H1 (cell line): Measurements from ENCODE around the gene CMIP. TPM values are rescaled to one million over a fixed set of nuclear protein-coding genes. Genes with fewer than 3 reads are reported as not detected.

Experiments
- CTCF ChIA-PET: fragments of 300-600 bp; sonication (Branson Sonifier 250); formaldehyde crosslinking; loops from one replicate; lab custom pipeline; 2021; ENCODE audit not compliant: partially characterized antibody; lab: Charles Lee
- POLR2A ChIA-PET: fragments of 300-600 bp; sonication (Branson Sonifier 250); formaldehyde crosslinking; loops from one replicate; lab custom pipeline; 2021; ENCODE audit warnings: inconsistent platforms; ENCODE audit not compliant: partially characterized antibody; lab: Charles Lee
- DNase-seq, 2 experiments: peaks; one replicate each; pipeline versions ENCODE4 v3.0.0 to v3.0.0-alpha.2; 2010 to 2022; ENCODE audit warnings: low spot score in 2 of 2, low read depth in 1 of 2, mixed read lengths in 1 of 2
- FAIRE-seq: peaks from 2 replicates; lab custom pipeline; 2011; peaks lifted over from hg19 to GRCh38; lab: Jason Lieb, UNC
- H2AFZ ChIP-seq: 2 replicates; pipeline ENCODE4 v1.8.1; 2012; ENCODE audit warnings: low read length, inconsistent platforms
- H2AK5ac ChIP-seq: 2 replicates; pipeline ENCODE4 v1.6.1; 2013; ENCODE audit warnings: low read depth, low read length
- H2BK120ac ChIP-seq: replicated peaks from 2 replicates; pipeline ENCODE3; 2013; ENCODE audit warnings: low read depth, low read length, inconsistent platforms
- H2BK12ac ChIP-seq: 2 replicates; pipeline ENCODE4 v1.6.1; 2013; ENCODE audit warnings: low read depth, low read length
- H2BK15ac ChIP-seq: 2 replicates; pipeline ENCODE4 v1.6.1; 2013; ENCODE audit warnings: low read length
- H2BK20ac ChIP-seq: 2 replicates; pipeline ENCODE4 v1.6.1; 2013; ENCODE audit warnings: low read length
- H2BK5ac ChIP-seq: 2 replicates; pipeline ENCODE4 v1.6.1; 2013; ENCODE audit warnings: low read depth, low read length
- H3K14ac ChIP-seq: 2 replicates; pipeline ENCODE4 v1.6.1; 2013; ENCODE audit warnings: inconsistent platforms; ENCODE audit not compliant: insufficient read length
- H3K18ac ChIP-seq: 2 replicates; pipeline ENCODE4 v1.6.1; 2013; ENCODE audit warnings: low read length; ENCODE audit errors: extremely low read depth
- H3K23ac ChIP-seq: 2 replicates; pipeline ENCODE4 v1.6.1; 2013; ENCODE audit warnings: inconsistent platforms; ENCODE audit not compliant: insufficient read length
- H3K23me2 ChIP-seq: 2 replicates; pipeline ENCODE4 v1.6.1; 2013; ENCODE audit warnings: low read depth, low read length
- H3K27ac ChIP-seq: 2 replicates; pipeline ENCODE4 v1.6.1; 2011; ENCODE audit warnings: low read depth, low read length, inconsistent platforms
- H3K27me3 ChIP-seq, 4 experiments: replicated peaks in 1 of 4; 1 replicate in 1 of 4; 2 replicates in 3 of 4; pipeline versions ENCODE4 v1.6.1 to v1.8.1; 2011 to 2013; ENCODE audit warnings: low read length in 3 of 4, mild to moderate bottlenecking in 3 of 4, inconsistent platforms in 2 of 4, mixed read lengths in 2 of 4, moderate library complexity in 1 of 4; ENCODE audit not compliant: control insufficient read depth in 3 of 4, insufficient read depth in 3 of 4; ENCODE audit errors: extremely low read depth in 1 of 4
- H3K36me3 ChIP-seq, 4 experiments: 2 replicates each; pipeline versions ENCODE4 v1.6.1 to v1.8.1; 2011 to 2013; ENCODE audit warnings: mild to moderate bottlenecking in 4 of 4, low read length in 3 of 4, moderate library complexity in 2 of 4, control low read depth in 1 of 4, inconsistent platforms in 1 of 4; ENCODE audit not compliant: insufficient read depth in 4 of 4, control insufficient read depth in 2 of 4
- H3K4ac ChIP-seq: replicated peaks from 2 replicates; pipeline ENCODE3; 2013; ENCODE audit warnings: low read length, low read depth, mixed read lengths, inconsistent platforms; ENCODE audit not compliant: insufficient read length
- H3K4me1 ChIP-seq, 4 experiments: replicated peaks in 1 of 4; 1 replicate in 1 of 4; 2 replicates in 3 of 4; pipeline versions ENCODE4 v1.6.1 to v1.8.1; 2011 to 2013; ENCODE audit warnings: low read length in 3 of 4, inconsistent platforms in 2 of 4, mixed read lengths in 1 of 4; ENCODE audit not compliant: insufficient read depth in 4 of 4, control insufficient read depth in 3 of 4
- H3K4me2 ChIP-seq, 2 experiments: 2 replicates each; pipeline versions ENCODE4 v1.6.1 to v1.8.1; 2011 to 2013; ENCODE audit warnings: low read depth in 2 of 2, low read length in 2 of 2, control low read depth in 1 of 2, inconsistent platforms in 1 of 2, mild to moderate bottlenecking in 1 of 2; ENCODE audit not compliant: insufficient read depth in 1 of 2
- H3K4me3 ChIP-seq, 4 experiments: fragments of 200-600, 300-600 bp in 1 of 4; sonication (generic), shearing (Covaris generic), sonication (Bioruptor Twin) in 1 of 4; 2 replicates each; pipeline versions ENCODE4 v1.5.1 to v1.8.1; 2011 to 2016; ENCODE audit warnings: low read length in 4 of 4, low read depth in 3 of 4, control low read depth in 2 of 4, inconsistent platforms in 2 of 4, mild to moderate bottlenecking in 2 of 4, mixed read lengths in 1 of 4, moderate library complexity in 1 of 4; ENCODE audit not compliant: insufficient read depth in 2 of 4; ENCODE audit errors: extremely low read depth in 1 of 4
- H3K56ac ChIP-seq: replicated peaks from 2 replicates; pipeline ENCODE3; 2013; ENCODE audit warnings: low read depth, mild to moderate bottlenecking, mixed read lengths, low read length, inconsistent platforms; ENCODE audit not compliant: insufficient read length
- H3K79me1 ChIP-seq: 2 replicates; pipeline ENCODE4 v1.6.1; 2013; ENCODE audit warnings: low read depth, low read length, control low read depth
- H3K79me2 ChIP-seq, 2 experiments: 2 replicates each; pipeline versions ENCODE4 v1.6.1 to v1.8.1; 2012 to 2013; ENCODE audit warnings: low read length in 2 of 2, mild to moderate bottlenecking in 2 of 2, inconsistent platforms in 1 of 2; ENCODE audit not compliant: insufficient read depth in 2 of 2, control insufficient read depth in 1 of 2
- H3K9ac ChIP-seq, 4 experiments: replicated peaks in 1 of 4; 1 replicate in 1 of 4; 2 replicates in 3 of 4; pipeline versions ENCODE4 v1.6.1 to v1.8.1; 2011 to 2013; ENCODE audit warnings: low read depth in 3 of 4, low read length in 3 of 4, control low read depth in 2 of 4, mild to moderate bottlenecking in 2 of 4, moderate library complexity in 2 of 4, inconsistent platforms in 1 of 4; ENCODE audit errors: extremely low read depth in 1 of 4
- H3K9me3 ChIP-seq, 2 experiments: 2 replicates each; pipeline versions ENCODE4 v1.6.1 to v1.8.1; 2012 to 2013; ENCODE audit warnings: mild to moderate bottlenecking in 2 of 2, moderate library complexity in 2 of 2, control low read depth in 1 of 2, inconsistent platforms in 1 of 2, low read depth in 1 of 2, low read length in 1 of 2, mixed read lengths in 1 of 2; ENCODE audit not compliant: insufficient read depth in 2 of 2
- H4K20me1 ChIP-seq, 2 experiments: replicated peaks in 1 of 2; 2 replicates each; pipeline versions ENCODE3 to v1.8.1; 2011 to 2013; ENCODE audit warnings: inconsistent platforms in 2 of 2, low read length in 2 of 2, mild to moderate bottlenecking in 1 of 2; ENCODE audit not compliant: insufficient read depth in 2 of 2, control insufficient read depth in 1 of 2
- H4K5ac ChIP-seq: 2 replicates; pipeline ENCODE4 v1.6.1; 2013; ENCODE audit warnings: low read length, low read depth, mixed read lengths, inconsistent platforms; ENCODE audit not compliant: insufficient read length
- H4K8ac ChIP-seq: 2 replicates; pipeline ENCODE4 v1.8.0; 2013; ENCODE audit warnings: mild to moderate bottlenecking, moderate library complexity, low read length, inconsistent platforms; ENCODE audit not compliant: insufficient read depth; ENCODE audit errors: extremely low read depth
- H4K91ac ChIP-seq: replicated peaks from 2 replicates; pipeline ENCODE3; 2013; ENCODE audit warnings: low read length, mixed read lengths, inconsistent platforms; ENCODE audit not compliant: insufficient read length
- ASH2L ChIP-seq: fragments of 200-600, 300-600 bp; sonication (generic); IDR thresholded peaks from one replicate; pipeline ENCODE4 v1.7.1; 2017; ENCODE audit warnings: low read length
- BACH1 ChIP-seq: IDR thresholded peaks from 2 replicates; pipeline ENCODE4 v1.6.1; 2012; ENCODE audit warnings: low read length, improper control_type of control experiment
- CHD1 ChIP-seq: IDR thresholded peaks from 2 replicates; pipeline ENCODE4 v1.6.1; 2012; ENCODE audit warnings: low read depth, low read length, improper control_type of control experiment
- EGR1 ChIP-seq: IDR thresholded peaks from 2 replicates; pipeline ENCODE4 v1.6.1; 2011; ENCODE audit warnings: low read depth, low read length, borderline replicate concordance
- EP300 ChIP-seq, 2 experiments: IDR thresholded peaks; 1 replicate in 1 of 2; 2 replicates in 1 of 2; pipeline ENCODE4 v1.6.1; 2011 to 2012; ENCODE audit warnings: low read depth in 2 of 2, low read length in 2 of 2, mild to moderate bottlenecking in 2 of 2, borderline replicate concordance in 1 of 2, inconsistent platforms in 1 of 2, moderate library complexity in 1 of 2
- JUN ChIP-seq: IDR thresholded peaks from 2 replicates; pipeline ENCODE4 v1.6.1; 2011; ENCODE audit warnings: low read depth, mild to moderate bottlenecking, improper control_type of control experiment, low read length
- KDM4A ChIP-seq: IDR thresholded peaks from one replicate; pipeline ENCODE4 v1.7.1; 2012; ENCODE audit warnings: low read depth, mild to moderate bottlenecking, moderate library complexity, low read length, inconsistent platforms; ENCODE audit not compliant: severe bottlenecking
- POU5F1 ChIP-seq: IDR thresholded peaks from 2 replicates; pipeline ENCODE4 v1.6.1; 2011; ENCODE audit warnings: low read depth, mild to moderate bottlenecking, low read length, moderate library complexity
- RFX5 ChIP-seq: IDR thresholded peaks from 2 replicates; pipeline ENCODE4 v1.6.1; 2011; ENCODE audit warnings: low read depth, low read length, improper control_type of control experiment, borderline replicate concordance
- SP1 ChIP-seq: IDR thresholded peaks from 2 replicates; pipeline ENCODE4 v1.6.1; 2011; ENCODE audit warnings: low read depth, low read length
- TEAD4 ChIP-seq: IDR thresholded peaks from 2 replicates; pipeline ENCODE4 v1.6.1; 2012; ENCODE audit warnings: low read depth, low read length, inconsistent platforms, mixed read lengths
- YY1 ChIP-seq: IDR thresholded peaks from 2 replicates; pipeline ENCODE4 v1.6.1; 2011; ENCODE audit warnings: low read depth, mild to moderate bottlenecking, low read length
- WGBS, 2 experiments: shearing (Covaris generic) in 1 of 2; methylation state at CpG; one replicate each; pipeline versions ENCODE4 v1.1.6 to v1.1.7; 2013 to 2015; ENCODE audit warnings: low lambda C conversion rate in 2 of 2, mixed read lengths in 2 of 2, inconsistent platforms in 1 of 2, low coverage in 1 of 2, missing lambda C conversion rate in 1 of 2; ENCODE audit not compliant: insufficient replicate concordance in 2 of 2, insufficient coverage in 1 of 2, insufficient read length in 1 of 2; ENCODE audit errors: extremely low coverage in 1 of 2, missing lambda C conversion rate in 1 of 2; 5-methylcytosine and 5-hydroxymethylcytosine counted together
- polyA plus RNA-seq, 7 experiments: library from polyadenylated mRNA; depleted of rRNA in 3 of 7; stranded (reverse) in 5 of 7; unstranded in 2 of 7; fragments of >200 nt in 5 of 7; fragments of 200-250 nt in 2 of 7; gene quantifications; 1 replicate in 5 of 7; 2 replicates in 1 of 7; 4 replicates in 1 of 7; pipeline versions ENCODE4 v1.2.1 to v1.2.3, GENCODE V29; 2011 to 2013; ENCODE audit warnings: missing spikeins in 2 of 7, mixed read lengths in 2 of 7
- total RNA-seq: library from RNA; stranded (reverse); fragmentation: NEBNext Ultra II Directional; extraction: Animal tissue kit (Norgen Biotek cat#: 25700); gene quantifications from 2 replicates; pipeline ENCODE4 v1.2.1, GENCODE V29; 2021

Gene CMIP
- total and polyA plus RNA-seq, 2 of the 8 experiments (the other 6 are each of a cell fraction or from before 2014, with no cell fraction given) = 7.9 to 53.2 TPM

- 95% methylated on average over 19 of the region's 19 CpGs; no CpG with 5 or more reads in 1 of the 2 experiments for WGBS, 2 experiments
- H2BK5ac ChIP-seq = no peak overlapping the region
- peaks cover 23% of the 10 kb centered on the region for H3K79me1 ChIP-seq
- H3K14ac ChIP-seq = no peak overlapping the region
- no peak overlapping the region for H3K4ac ChIP-seq
- H3K27ac ChIP-seq = no peak overlapping the region
- no peak overlapping the region for H2BK20ac ChIP-seq
- H2AFZ ChIP-seq = no peak overlapping the region
- no peak overlapping the region for H3K4me2 ChIP-seq
- H4K8ac ChIP-seq = 0 out of 2 replicates have a peak overlapping the region, but pooled peaks have one; percentile 35
- ChIA-PET CTCF (interaction anchor here (0.6 to 1.3 kb wide), 5 partner anchors 36 to 119 kb away, joined by 3 read pairs; no protein-coding TSS in a partner anchor), POLR2A (interaction anchor here (0.7 to 1.8 kb wide), 2 partner anchors 9 to 134 kb away, joined by 6 to 7 read pairs; no protein-coding TSS in a partner anchor)
- H2BK15ac ChIP-seq = no peak overlapping the region
- no peaks in the 10 kb centered on the region; the same call in 1 of the 2 replicates for H3K23me2 ChIP-seq
- H3K4me3 ChIP-seq = no peak overlapping the region
- TF ChIP-seq SP1 = no peak
- TF ChIP-seq YY1 = no peak
- no peak for TF ChIP-seq EGR1
- no peak for TF ChIP-seq ASH2L
- no peak for TF ChIP-seq POU5F1
- no peak for TF ChIP-seq JUN
- no peak for TF ChIP-seq BACH1
- TF ChIP-seq RFX5 = no peak
- no peak for TF ChIP-seq KDM4A
- no peak for TF ChIP-seq TEAD4
- TF ChIP-seq CHD1 = no peak
- TF ChIP-seq EP300 (IDR thresholded peaks at IDR 0.05; ENCODE audit: borderline replicate concordance in 1 of 2, low read depth in 2 of 2, low read length in 2 of 2) = no peak
- H2BK12ac ChIP-seq = no peak overlapping the region
- H2AK5ac ChIP-seq = no peak overlapping the region
- peaks cover 0 to 4% (median 2%) of the 10 kb centered on the region in 4 experiments; a peak in 1 of 8 replicates for H3K36me3 ChIP-seq
- no peaks in the 10 kb centered on the region for H3K27me3 ChIP-seq
- no peak overlapping the region for H4K91ac ChIP-seq
- no peaks in the 10 kb centered on the region for H3K9me3 ChIP-seq
- H3K56ac ChIP-seq = no peak overlapping the region
- FAIRE-seq = no peak
- H4K20me1 ChIP-seq = peaks cover 10 to 19% of the 10 kb centered on the region in 2 experiments
- H4K5ac ChIP-seq = no peak overlapping the region
- DNase-seq = no peak
- H2BK120ac ChIP-seq = no peak overlapping the region
- H3K18ac ChIP-seq = no peak overlapping the region
- peaks cover 0 to 3% (median 0%) of the 10 kb centered on the region in 4 experiments; a peak in 1 of 7 replicates for H3K4me1 ChIP-seq
- peaks cover 0 to 79% of the 10 kb centered on the region in 2 experiments; a peak in 2 of 4 replicates for H3K79me2 ChIP-seq
- H3K23ac ChIP-seq = no peak overlapping the region
- H3K9ac ChIP-seq = no peak overlapping the region
Observed at GRCh38 chr16:81521141-81521626, 76.6 kb downstream of the CMIP start.
